ENCODE results near the gene RAB25. TPM values are rescaled to one million over a fixed set of nuclear protein-coding genes. Genes with fewer than 3 reads are reported as not detected.

RAB25 gene
- total RNA-seq, 4 donors from 2014 or later = 65.9 to 88.0 (median 74.1) TPM

GRCh38 chr1:156054500-156055280 lies 6.3 kb upstream of the RAB25 start, which contains the start of gene LAMTOR2:
TSS of gene LAMTOR2 (plus strand) at chr1:156054782. CDS start at chr1:156054890, 108 bp downstream.
- no peaks in the 10 kb centered on the region for H3K9me3 ChIP-seq
- peak in 1 of 2 donors; percentile 79 for TF ChIP-seq POLR2A (IDR thresholded peaks at IDR 0.05)
- peak in 1 of 6 experiments; percentile 7 for TF ChIP-seq CTCF (IDR thresholded peaks at IDR 0.05)
- H3K27me3 ChIP-seq = no peaks in the 10 kb centered on the region
- peak within 1 kb of the TSS; percentile 60 to 88 (median 84) for H3K4me3 ChIP-seq (replicated peaks in 1 of 3)
- peak; percentile 98 to 99 for DNase-seq
- 0 to 3% methylated on average over 4 to 38 of the region's 53 CpGs for WGBS, 2 donors
- H3K36me3 ChIP-seq = no peaks in the 10 kb centered on the region
- intact Hi-C loops (cut with DNase I) = loop anchor here (10.0 kb wide), 1 partner anchor 120 kb away; the partner anchor contains the start of gene KHDC4
- H3K27ac ChIP-seq = peak within 1 kb of the TSS; percentile 76 to 88 (median 83)
- peaks cover 8 to 9% of the 10 kb centered on the region in 2 donors for H3K4me1 ChIP-seq

GRCh38 chr1:156055281-156056048 lies 5.5 kb upstream of the RAB25 start:
- Histone ChIP-seq H3K27me3 (no peaks in the 10 kb centered on the region), H3K4me3 (replicated peaks in 1 of 3) (peak overlapping the region; percentile 60 to 88 (median 84)), H3K9me3 (no peaks in the 10 kb centered on the region), H3K36me3 (no peaks in the 10 kb centered on the region), H3K4me1 (peaks cover 8 to 9% of the 10 kb centered on the region in 2 donors), H3K27ac (peak overlapping the region in 2 of 3 donors; percentile 31 to 88)
- no peak for DNase-seq
- TF ChIP-seq CTCF (IDR thresholded peaks at IDR 0.05) (no peak), POLR2A (IDR thresholded peaks at IDR 0.05) (no peak)
- WGBS, 2 donors = 25 to 75% methylated on average over 7 to 17 of the region's 17 CpGs
- intact Hi-C loops (cut with DNase I) = loop anchor here (10.0 kb wide), 1 partner anchor 121 kb away; the partner anchor contains the start of gene KHDC4

GRCh38 chr1:156056326-156056849 lies 4.6 kb upstream of the RAB25 start:
- no peaks in the 10 kb centered on the region for H3K27me3 ChIP-seq
- peaks cover 8 to 9% of the 10 kb centered on the region in 2 donors for H3K4me1 ChIP-seq
- H3K4me3 ChIP-seq (replicated peaks in 1 of 3) = no peak overlapping the region
- DNase-seq = no peak
- WGBS, 2 donors = 92 to 97% methylated on average over 1 of the region's 1 CpG
- H3K9me3 ChIP-seq = no peaks in the 10 kb centered on the region
- intact Hi-C loops (cut with DNase I) = loop anchor here (10.0 kb wide), 1 partner anchor 122 kb away; the partner anchor contains the start of gene KHDC4
- H3K27ac ChIP-seq = no peak overlapping the region
- TF ChIP-seq CTCF (IDR thresholded peaks at IDR 0.05) (no peak), POLR2A (IDR thresholded peaks at IDR 0.05) (no peak)
- no peaks in the 10 kb centered on the region for H3K36me3 ChIP-seq

GRCh38 chr1:156062189-156062588 lies 1.2 kb downstream of the RAB25 start:
- Histone ChIP-seq H3K9me3 (no peaks in the 10 kb centered on the region), H3K27me3 (no peaks in the 10 kb centered on the region), H3K27ac (peak overlapping the region in 1 of 3 donors; percentile 10), H3K36me3 (no peaks in the 10 kb centered on the region), H3K4me3 (replicated peaks in 1 of 3) (no peak overlapping the region), H3K4me1 (peaks cover 7 to 9% of the 10 kb centered on the region in 2 donors)
- 83 to 86% methylated on average over 3 of the region's 3 CpGs for WGBS, 2 donors
- no peak for TF ChIP-seq CTCF (IDR thresholded peaks at IDR 0.05)
- no peak for TF ChIP-seq POLR2A (IDR thresholded peaks at IDR 0.05)
- intact Hi-C loops (cut with DNase I) = no loop called here
- no peak for DNase-seq

Measured in thyroid gland (tissue), 4 donors.